ENCODE measurements around the gene FMC1.
A peak's percentile ranks its signal among the peaks of the same experiment; 100 is the strongest.
"Not testable (repeated sequence)": the region's sequence is repeated elsewhere in the genome, so short reads cannot be mapped to it uniquely, and the experiment has no call there.

Gene FMC1

DNA sequence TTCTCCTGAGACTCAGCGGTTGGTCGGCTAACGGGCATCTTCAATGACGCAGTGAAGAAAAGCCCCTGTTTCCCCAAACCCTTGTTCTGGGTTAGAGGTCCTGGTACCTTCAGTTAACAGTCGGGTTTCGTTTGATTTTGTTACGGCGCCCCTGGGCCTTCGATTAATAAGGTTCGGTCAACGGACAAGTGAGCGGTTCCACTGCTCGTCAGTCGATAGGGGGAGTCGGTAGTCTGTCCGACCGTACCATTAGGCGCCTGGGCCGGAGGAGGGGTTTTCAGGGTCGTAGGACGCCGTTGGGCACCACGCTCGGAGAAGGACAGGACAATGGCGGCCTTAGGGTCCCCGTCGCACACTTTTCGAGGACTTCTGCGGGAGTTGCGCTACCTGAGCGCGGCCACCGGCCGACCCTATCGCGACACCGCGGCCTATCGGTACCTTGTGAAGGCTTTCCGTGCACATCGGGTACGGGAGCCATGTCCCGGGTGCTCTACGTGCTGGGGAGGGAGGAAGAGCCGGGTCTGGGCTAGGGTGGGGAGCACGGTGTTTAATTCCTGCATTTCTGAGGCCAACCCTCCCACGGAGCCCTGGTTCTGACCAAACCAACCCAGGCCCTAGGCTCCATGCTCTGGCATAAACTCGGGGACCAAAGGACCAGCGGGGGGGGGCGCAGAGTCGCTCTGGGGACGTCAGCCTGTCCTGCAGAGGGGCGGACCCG lies at the start of gene FMC1:
Gene FMC1, plus strand, starts transcription at position 280 of the 718 bp plus-strand sequence. Its CDS starts 48 bp downstream, at position 328.
- peak; percentile 79 to 86 for DNase-seq (ENCODE audit: low read depth in 2 of 2)

GRCh38 chr7:139292821-139293220 lies 48.3 kb upstream of the FMC1 start:
- DNase-seq (ENCODE audit: low read depth in 2 of 2), result no peak

DNA sequence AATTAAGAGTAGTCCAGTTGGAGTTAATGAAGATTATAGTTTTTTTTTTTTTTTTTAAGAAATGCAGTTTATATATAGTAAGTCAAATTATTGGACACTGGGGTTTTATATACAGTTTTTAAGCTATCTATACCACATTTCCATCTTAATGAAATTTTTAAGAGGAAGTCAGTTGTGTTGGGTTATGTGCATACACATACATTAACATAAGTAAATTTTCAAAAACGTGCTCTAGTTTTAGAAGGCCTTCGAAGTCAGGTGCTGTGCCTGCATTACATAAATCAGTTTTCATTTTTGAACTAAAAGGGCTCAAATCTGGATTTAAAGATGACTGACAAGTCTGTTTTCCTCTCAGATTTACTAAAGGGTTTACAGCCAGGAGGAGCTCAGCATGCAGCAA lies 47.6 kb upstream of the FMC1 start:
- DNase-seq (ENCODE audit: low read depth in 2 of 2), result no peak

DNA sequence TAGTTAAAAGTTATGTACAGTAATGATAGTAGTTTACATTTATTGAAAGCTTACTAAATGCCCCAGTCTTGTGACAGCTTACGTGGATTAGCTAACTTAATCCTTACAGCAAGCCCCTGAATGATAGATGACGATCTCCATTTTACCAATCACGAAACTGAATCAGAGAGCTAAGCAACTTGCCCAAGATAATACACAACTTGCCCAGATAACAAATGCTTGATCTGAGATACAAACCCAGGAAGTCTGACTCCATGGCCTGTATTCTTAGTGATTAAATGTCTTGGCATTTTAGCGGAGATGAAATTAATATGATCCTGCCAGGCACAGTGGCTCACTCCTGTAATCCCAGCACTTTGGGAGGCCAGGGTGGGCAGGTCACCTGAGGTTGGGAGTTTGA lies 46.9 kb upstream of the FMC1 start:
- DNase-seq (ENCODE audit: low read depth in 2 of 2), result no peak

- no peak for DNase-seq (ENCODE audit: low read depth in 2 of 2)
These were observed 46.1 kb upstream of the FMC1 start for GRCh38 chr7:139294951-139295575.

- no peak for DNase-seq (ENCODE audit: low read depth in 2 of 2)
These were observed 43.3 kb upstream of the FMC1 start for GRCh38 chr7:139297795-139298194.

GRCh38 chr7:139299296-139299695 lies 41.8 kb upstream of the FMC1 start:
- DNase-seq (ENCODE audit: low read depth in 2 of 2), result no peak

- no peak for DNase-seq (ENCODE audit: low read depth in 2 of 2)
These were observed 40.7 kb upstream of the FMC1 start for GRCh38 chr7:139300390-139300789.

GRCh38 chr7:139304517-139304916 lies 36.6 kb upstream of the FMC1 start:
- no peak for DNase-seq (ENCODE audit: low read depth in 2 of 2)

DNA sequence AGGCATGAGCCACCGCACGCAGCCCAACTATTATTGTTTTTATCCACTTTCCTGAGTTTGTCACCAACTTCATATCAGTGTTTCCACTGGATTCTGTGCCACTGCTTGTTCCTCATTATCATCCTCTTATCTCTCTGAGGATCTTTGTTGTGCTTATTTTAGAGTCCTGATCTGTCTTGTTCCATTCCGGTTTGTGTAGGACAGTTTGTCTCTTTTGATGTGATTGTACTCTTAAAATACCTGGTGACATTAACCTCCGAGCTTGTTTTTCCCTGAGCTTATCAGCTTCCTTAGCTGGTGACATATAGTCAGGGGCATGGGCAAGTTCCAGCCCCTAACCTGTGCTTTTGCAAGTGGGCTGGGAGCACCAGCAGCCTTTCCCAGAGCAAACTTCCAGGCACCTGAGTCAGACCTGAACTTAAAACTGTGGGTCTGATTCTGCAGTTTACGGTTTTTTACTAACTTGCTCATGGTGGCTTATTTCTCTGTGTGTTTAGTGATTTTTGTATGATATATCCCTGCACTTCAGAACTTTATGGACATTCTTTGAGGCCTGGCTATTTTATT lies 23.1 kb upstream of the FMC1 start:
- no peak for DNase-seq (ENCODE audit: low read depth in 2 of 2)

- DNase-seq (ENCODE audit: low read depth in 2 of 2), result no peak
These were observed 19.9 kb upstream of the FMC1 start for GRCh38 chr7:139321071-139321745.

- DNase-seq (ENCODE audit: low read depth in 2 of 2), result not testable (repeated sequence)
These were observed 16.4 kb upstream of the FMC1 start for GRCh38 chr7:139324709-139325108.

- no peak for DNase-seq (ENCODE audit: low read depth in 2 of 2)
These were observed 12.8 kb upstream of the FMC1 start for GRCh38 chr7:139328375-139328774.

DNA sequence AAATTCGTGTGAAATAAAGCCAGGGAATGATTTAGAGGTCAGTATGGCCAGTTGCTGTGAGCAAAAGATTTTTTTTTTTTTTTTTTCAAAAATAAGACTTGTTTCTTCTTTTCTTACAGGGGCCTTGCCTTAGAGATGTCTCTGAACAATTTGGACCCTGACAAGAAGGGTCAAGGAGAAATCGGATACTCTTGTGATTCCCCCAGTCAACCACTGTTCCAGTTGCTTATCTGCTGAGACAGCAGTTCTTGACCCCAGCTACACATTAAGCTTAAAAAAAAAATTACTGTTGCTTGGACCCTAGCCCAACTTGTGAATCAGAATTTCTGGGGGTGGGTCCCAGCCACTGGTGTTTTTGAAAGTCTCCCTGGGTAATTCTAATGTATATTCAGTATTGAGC lies 12.0 kb upstream of the FMC1 start:
- no peak for DNase-seq (ENCODE audit: low read depth in 2 of 2)

DNA sequence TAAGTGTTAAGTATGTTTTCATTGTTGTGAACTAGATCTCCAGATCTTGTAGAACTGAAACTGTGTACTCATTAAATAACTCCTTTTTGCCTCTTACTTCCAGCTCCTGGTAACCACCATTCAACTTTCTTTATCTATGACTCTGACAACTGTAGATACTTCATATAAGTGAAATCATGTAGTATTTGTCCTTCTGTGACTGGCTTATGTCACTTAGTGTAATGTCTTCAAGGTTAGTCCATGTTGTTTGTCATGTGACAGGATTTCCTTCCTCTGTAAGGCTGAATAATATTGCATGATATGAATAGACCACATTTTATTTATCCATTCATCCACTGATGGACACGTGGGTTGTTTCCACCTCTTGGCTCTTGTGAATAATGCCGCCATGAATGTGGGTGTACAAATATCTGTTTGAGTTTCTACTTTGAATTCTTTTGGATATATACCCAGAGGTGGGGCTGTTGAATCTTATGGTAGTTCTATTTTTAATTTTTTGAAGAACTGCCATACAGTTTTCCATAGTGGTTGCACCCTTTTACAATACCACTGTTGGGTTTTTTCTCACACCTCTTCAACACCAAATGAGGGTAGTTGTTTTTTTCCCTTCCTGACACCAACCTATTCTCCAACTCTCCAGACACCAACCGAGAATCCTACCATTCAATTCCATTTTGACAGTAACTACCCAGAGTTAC lies 10.7 kb upstream of the FMC1 start:
- no peak for DNase-seq (ENCODE audit: low read depth in 2 of 2)

DNA sequence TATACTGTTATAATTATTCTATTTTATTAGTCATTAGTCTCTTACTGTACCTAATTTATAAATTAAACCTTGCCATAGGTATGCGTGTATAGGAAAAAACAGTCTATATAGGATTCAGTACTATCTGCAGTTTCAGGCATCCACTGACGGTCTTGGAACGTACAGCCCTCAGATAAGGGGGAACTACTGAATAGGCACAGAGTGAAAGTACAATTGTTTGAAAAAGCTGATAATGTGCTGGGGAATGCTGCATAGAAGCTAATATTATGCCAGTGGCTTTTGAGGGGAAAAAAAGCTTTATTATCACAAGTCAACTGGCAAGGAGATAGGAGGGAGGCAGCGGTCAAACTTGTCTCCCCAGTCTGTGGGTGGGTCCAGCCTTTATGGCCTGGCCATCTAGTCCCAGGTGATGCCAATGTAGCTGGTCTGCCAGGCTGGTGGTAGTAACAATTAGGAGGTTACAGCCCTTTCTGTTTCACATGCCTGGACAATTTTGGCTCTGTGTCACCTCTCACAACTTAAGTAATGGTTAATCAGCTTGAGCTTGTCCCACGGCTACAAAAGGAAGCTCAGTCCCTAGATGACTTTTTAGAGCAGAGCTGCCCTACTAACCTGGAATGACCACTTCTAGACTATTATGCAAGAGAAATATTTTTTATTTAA lies 8.3 kb upstream of the FMC1 start:
- DNase-seq (ENCODE audit: low read depth in 2 of 2), result no peak

DNA sequence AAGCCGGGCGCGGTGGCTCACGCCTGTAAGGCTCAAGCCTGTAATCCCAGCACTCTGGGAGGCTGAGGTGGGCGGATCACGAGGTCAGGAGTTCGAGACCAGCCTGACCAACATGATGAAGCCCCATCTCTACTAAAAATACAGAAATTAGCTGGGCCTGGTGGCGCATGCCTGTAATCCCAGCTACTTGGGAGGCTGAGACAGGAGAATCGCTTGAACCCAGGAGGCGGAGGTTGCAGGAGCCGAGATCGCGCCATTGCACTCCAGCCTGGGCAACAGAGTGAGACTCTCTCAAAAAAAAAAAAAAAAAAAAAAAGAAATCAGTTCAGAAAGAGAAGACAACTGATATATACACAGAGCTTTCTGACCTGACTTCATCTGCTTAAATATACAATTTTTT lies 7.7 kb upstream of the FMC1 start:
- DNase-seq (ENCODE audit: low read depth in 2 of 2), result not testable (repeated sequence)

GRCh38 chr7:139334399-139335150 lies 6.6 kb upstream of the FMC1 start:
- DNase-seq (ENCODE audit: low read depth in 2 of 2), result no peak

- DNase-seq (ENCODE audit: low read depth in 2 of 2), result no peak
These were observed 2.1 kb upstream of the FMC1 start for GRCh38 chr7:139339025-139339424.

DNA sequence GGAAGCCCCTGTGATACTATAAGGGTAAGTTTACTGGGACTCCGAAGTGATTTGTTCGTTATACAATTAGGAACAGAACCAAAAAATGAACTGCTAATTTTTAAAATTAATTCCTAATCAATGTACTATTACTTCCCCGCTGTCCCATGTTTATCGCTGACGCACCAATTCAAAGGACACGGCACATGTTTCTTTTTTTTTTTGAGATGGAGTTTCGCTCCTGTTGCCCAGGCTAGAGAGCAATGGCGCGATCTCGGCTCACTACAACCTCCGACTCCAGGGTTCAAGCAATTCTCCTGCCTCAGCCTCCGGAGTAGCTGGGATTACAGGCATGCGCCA lies 1.5 kb upstream of the FMC1 start:
- no peak for DNase-seq (ENCODE audit: low read depth in 2 of 2)
